ENCODE data around the gene CDC42BPB.

- TF ChIP-seq CTCF (IDR thresholded peaks at IDR 0.05) (no peak), POLR2AphosphoS5 (IDR thresholded peaks at IDR 0.05; ENCODE audit: low read depth, low read length) (no peak)
Measured at GRCh38 chr14:102914474-102915291, 142.7 kb downstream of the CDC42BPB start.

Measured in Panc1 (cell line).